ENCODE data around the gene NPHP1. TPM values are rescaled to one million over a fixed set of nuclear protein-coding genes. Genes with fewer than 3 reads are reported as not detected.
A peak's percentile ranks its signal among the peaks of the same experiment; 100 is the strongest.
"Not testable (repeated sequence)": the region's sequence is repeated elsewhere in the genome, so short reads cannot be mapped to it uniquely, and the experiment has no call there.

Gene NPHP1
- total RNA-seq, 2 experiments from 2014 or later: 1.3 to 1.4 TPM

DNA sequence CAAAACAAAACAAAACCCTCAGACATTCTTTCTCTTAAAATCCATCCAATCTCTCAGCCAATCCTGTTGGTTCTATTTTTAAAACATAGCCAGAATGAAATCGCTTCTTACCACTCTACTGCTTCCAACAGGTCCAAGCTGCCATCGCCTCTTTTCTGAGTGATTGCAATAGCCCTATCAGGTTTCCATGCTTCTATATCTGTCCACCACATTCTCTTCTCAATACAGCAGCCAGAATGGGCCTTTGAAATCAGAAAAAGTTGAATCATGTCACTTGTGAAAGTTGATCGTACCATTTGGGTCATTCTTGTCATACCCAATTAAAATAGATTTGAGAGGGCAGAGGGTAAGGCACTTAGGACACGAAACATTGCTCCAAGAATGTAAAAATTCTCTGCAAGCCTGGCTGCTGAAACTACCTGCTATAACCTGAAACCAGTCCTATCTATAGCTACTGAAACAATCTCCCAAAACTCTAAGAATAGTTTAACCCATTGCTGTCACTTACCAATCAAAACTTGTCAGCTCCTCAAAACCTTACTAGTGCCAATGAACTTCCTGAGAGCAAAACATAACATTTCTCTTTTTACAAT, 10.8 kb upstream of the NPHP1 start:
- Mint-ChIP-seq H3K36me3 (ENCODE audit: low read depth) (peaks cover 11% of the 10 kb centered on the region), H3K27me3 (peaks cover 38% of the 10 kb centered on the region), H3K4me1 (ENCODE audit: low read depth) (peaks cover 2% of the 10 kb centered on the region), H3K9me3 (peaks cover 5% of the 10 kb centered on the region), H3K4me3 (no peak overlapping the region), H3K27ac (no peak overlapping the region)
- ChIA-PET POLR2A (no interaction called here), CTCF (no interaction called here)
- TF ChIP-seq, protein P1, sequence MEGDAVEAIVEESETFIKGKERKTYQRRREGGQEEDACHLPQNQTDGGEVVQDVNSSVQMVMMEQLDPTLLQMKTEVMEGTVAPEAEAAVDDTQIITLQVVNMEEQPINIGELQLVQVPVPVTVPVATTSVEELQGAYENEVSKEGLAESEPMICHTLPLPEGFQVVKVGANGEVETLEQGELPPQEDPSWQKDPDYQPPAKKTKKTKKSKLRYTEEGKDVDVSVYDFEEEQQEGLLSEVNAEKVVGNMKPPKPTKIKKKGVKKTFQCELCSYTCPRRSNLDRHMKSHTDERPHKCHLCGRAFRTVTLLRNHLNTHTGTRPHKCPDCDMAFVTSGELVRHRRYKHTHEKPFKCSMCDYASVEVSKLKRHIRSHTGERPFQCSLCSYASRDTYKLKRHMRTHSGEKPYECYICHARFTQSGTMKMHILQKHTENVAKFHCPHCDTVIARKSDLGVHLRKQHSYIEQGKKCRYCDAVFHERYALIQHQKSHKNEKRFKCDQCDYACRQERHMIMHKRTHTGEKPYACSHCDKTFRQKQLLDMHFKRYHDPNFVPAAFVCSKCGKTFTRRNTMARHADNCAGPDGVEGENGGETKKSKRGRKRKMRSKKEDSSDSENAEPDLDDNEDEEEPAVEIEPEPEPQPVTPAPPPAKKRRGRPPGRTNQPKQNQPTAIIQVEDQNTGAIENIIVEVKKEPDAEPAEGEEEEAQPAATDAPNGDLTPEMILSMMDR (IDR thresholded peaks at IDR 0.05): no peak
- ATAC-seq (no peak), DNase-seq (no peak)
- intact Hi-C loops (cut with micrococcal nuclease): no loop called here

DNA sequence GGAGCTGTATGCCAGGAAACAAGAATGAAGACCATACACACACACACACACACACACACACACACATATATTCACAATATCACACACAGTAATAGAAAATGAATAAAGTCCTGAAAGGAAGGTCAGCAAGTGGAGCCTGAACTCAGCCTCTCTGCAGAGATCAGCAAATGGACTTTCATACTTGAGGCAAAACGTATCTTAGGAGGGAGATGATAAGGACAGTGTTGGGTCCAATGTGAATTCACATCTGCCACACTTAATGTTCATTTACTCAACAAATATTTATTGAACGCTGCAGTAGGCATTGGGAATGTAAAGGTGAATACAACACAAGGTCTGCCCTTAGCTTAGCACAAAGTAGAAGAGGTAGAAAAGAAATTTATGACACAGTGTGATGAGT, 10.3 kb upstream of the NPHP1 start:
- no peak for ATAC-seq
- Mint-ChIP-seq H3K4me3 (no peak overlapping the region), H3K27me3 (peaks cover 36% of the 10 kb centered on the region), H3K9me3 (peaks cover 5% of the 10 kb centered on the region), H3K4me1 (ENCODE audit: low read depth) (peaks cover 4% of the 10 kb centered on the region), H3K36me3 (ENCODE audit: low read depth) (peaks cover 16% of the 10 kb centered on the region), H3K27ac (no peak overlapping the region)
- no peak for DNase-seq
- POLR2A ChIA-PET: no interaction called here
- TF ChIP-seq, protein P1 (IDR thresholded peaks at IDR 0.05): no peak
- intact Hi-C loops (cut with micrococcal nuclease): no loop called here
- CTCF ChIA-PET: no interaction called here

DNA sequence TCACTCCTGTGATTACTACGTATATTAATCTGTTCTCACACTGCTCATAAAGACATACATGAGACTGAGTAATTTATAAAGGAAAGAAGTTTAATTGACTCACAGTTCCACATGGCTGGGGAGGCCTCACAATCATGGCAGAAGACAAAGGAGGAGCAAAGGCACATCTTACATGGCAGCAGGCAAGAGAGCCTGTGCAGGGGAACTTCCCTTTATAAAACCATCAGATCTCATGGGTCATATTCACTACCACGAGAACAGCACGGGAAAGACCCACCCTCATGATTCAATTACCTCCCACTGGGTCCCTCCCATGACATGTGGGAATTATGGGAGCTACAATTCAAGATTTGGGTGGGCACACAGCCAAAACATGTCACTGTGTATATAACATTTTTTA, 8.7 kb upstream of the NPHP1 start:
- H3K9me3 Mint-ChIP-seq; intact Hi-C loops (cut with micrococcal nuclease); ATAC-seq; CTCF ChIA-PET; DNase-seq; H3K27ac Mint-ChIP-seq; POLR2A ChIA-PET: not testable (repeated sequence)
- H3K27me3 Mint-ChIP-seq: peaks cover 24% of the 10 kb centered on the region
- H3K36me3 Mint-ChIP-seq (ENCODE audit: low read depth): peaks cover 27% of the 10 kb centered on the region
- H3K4me3 Mint-ChIP-seq: peak overlapping the region; percentile 3
- peaks cover 13% of the 10 kb centered on the region for H3K4me1 Mint-ChIP-seq (ENCODE audit: low read depth)

DNA sequence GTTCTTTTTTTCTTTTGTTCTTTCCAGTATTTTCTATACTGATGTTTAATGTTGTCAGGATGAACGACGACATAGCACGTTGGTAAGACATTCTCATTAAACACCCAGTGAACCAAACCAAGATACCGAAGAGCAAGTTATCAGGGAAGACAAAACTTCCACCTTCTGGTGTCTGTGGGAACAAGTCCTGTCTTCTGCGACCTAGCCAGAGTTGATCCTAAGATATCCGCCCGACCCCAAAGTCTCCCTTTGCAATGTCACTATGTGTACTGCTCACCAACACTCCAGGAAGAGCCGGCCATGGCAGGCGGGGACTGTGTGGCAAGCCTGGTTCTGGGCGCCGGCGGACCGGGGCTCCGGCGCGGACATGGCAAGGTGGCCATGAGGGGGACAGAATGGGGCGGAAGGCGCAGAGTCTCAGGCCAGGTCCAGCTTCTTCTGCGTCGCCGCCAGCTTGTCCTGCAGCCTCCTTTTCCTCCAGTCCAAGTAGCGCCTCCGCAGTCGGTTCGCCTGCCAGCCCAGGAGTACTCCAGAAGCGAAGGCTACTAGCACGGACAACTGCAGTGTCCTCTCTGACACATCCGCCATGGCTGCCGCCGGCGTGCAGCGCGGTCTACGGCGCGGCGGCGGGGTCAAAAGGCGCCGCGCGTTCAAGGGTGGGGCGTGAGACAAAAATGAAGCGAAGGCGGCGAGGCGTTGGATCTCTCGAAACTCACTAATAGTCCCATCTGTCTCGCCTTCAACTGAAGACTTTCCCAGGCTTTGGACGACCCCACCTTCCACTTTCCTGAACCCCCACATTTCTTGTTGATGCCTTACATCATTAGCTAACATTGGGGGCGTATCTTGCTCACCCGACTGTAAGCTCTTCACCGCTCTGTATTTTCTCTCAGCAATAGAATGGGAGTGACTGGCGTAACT, 7.4 kb upstream of the NPHP1 start, which contains the start of gene MTLN:
TSS of gene MTLN (minus strand) at position 610 of the 921 bp plus-strand sequence. CDS start at position 588, 22 bp downstream.
- POLR2A ChIA-PET: interaction anchor here (0.6 kb wide), 1 partner anchor 11 kb away, joined by 3 read pairs; no protein-coding TSS in a partner anchor
- H3K36me3 Mint-ChIP-seq (ENCODE audit: low read depth): peaks cover 31% of the 10 kb centered on the region
- peak within 1 kb of the TSS; percentile 90 for H3K4me3 Mint-ChIP-seq
- peak; percentile 93 for ATAC-seq
- CTCF ChIA-PET: no interaction called here
- intact Hi-C loops (cut with micrococcal nuclease): no loop called here
- H3K9me3 Mint-ChIP-seq: peaks cover 5% of the 10 kb centered on the region
- H3K27me3 Mint-ChIP-seq: peaks cover 19% of the 10 kb centered on the region
- H3K27ac Mint-ChIP-seq: peak within 1 kb of the TSS; percentile 92
- peak; percentile 80 for DNase-seq
- TF ChIP-seq, protein P1 (IDR thresholded peaks at IDR 0.05): no peak
- peaks cover 13% of the 10 kb centered on the region for H3K4me1 Mint-ChIP-seq (ENCODE audit: low read depth)

DNA sequence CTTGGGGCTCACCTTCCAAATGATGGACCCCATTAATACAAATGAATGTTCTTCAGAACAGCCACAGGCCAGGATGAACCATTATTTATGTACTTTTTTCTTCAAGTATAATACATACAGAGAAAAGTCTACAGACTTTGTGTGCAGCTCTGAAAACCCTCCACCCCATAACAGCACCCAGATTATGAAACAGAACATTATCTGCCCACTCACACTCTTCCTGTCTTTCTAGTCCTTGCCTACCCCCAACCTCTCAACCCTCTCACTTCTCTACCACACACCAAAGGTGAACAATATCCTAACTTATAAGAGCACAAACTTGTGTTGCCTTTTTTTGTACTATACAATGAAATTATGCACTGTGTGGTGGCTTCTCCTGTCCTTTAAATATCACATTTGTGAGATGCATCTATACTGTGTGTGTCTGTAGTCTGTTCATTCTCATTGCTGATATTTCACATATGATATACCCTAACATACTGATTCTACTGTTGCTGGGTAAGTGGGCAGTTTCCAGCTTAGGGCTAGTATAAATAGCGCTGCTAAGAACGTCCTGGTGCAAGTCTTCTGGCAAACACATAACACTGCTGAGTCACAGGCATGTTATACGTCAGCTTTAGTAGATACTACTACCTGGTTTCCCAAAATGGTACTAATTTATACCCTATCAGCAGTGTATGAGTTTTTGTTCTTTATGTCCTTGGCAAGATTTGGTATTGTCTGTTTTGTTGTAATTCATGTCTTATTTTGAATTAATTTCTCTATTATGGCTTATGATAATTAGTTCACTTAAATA, 1.0 kb upstream of the NPHP1 start:
- peak overlapping the region; percentile 83 for H3K4me3 Mint-ChIP-seq
- TF ChIP-seq, protein P1 (IDR thresholded peaks at IDR 0.05): no peak
- no peaks in the 10 kb centered on the region for H3K27me3 Mint-ChIP-seq
- no peaks in the 10 kb centered on the region for H3K9me3 Mint-ChIP-seq
- ChIA-PET POLR2A (interaction anchor here (1.3 kb wide), 1 partner anchor 9 kb away, joined by 3 read pairs; no protein-coding TSS in a partner anchor), CTCF (no interaction called here)
- intact Hi-C loops (cut with micrococcal nuclease): no loop called here
- peaks cover 20% of the 10 kb centered on the region for H3K36me3 Mint-ChIP-seq (ENCODE audit: low read depth)
- peak overlapping the region; percentile 27 for H3K27ac Mint-ChIP-seq
- ATAC-seq: no peak
- no peak for DNase-seq
- H3K4me1 Mint-ChIP-seq (ENCODE audit: low read depth): peaks cover 29% of the 10 kb centered on the region

Measured in activated CD8-positive, alpha-beta T cell treated with anti-CD3 and anti-CD28 coated beads for 36 hours (primary cell).